ENCODE results near the gene KRABD2.
"Not testable (repeated sequence)": the region's sequence is repeated elsewhere in the genome, so short reads cannot be mapped to it uniquely, and the experiment has no call there.

Gene KRABD2

DNA sequence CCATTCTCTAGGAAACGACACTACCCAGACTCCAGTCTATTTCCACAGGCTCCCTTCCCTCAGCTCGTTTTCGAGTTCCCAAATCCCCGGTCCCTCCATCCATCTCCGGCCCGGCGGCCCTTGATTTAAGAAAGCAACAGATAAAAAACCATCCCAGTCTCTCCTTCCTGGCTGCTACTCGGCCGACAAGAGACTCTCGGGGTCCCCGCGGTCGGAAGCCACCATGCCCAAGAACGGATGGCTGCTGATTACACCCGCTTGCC, 6.3 kb upstream of the KRABD2 start:
- WGBS (ENCODE audit: insufficient coverage), result under 1% methylated on average over 15 of the region's 15 CpGs
- no peaks in the 10 kb centered on the region for H3K9me3 ChIP-seq (ENCODE audit: control insufficient read depth, insufficient read depth, low read length)
- H3K4me1 ChIP-seq (ENCODE audit: control insufficient read depth, insufficient read depth, low read length), result peaks cover 20% of the 10 kb centered on the region
- H3K27ac ChIP-seq (ENCODE audit: low read depth, low read length), result peak overlapping the region; percentile 57
- no peaks in the 10 kb centered on the region for H3K27me3 ChIP-seq (ENCODE audit: control insufficient read depth, insufficient read depth, low read length)
- no peak for DNase-seq (ENCODE audit: low read depth in 4 of 6, low spot score in 6 of 6)
- H3K36me3 ChIP-seq (ENCODE audit: control insufficient read depth, insufficient read depth, low read length), result peaks cover 20% of the 10 kb centered on the region
- peak overlapping the region; percentile 88 for H3K4me3 ChIP-seq (ENCODE audit: low read depth, low read length)

DNA sequence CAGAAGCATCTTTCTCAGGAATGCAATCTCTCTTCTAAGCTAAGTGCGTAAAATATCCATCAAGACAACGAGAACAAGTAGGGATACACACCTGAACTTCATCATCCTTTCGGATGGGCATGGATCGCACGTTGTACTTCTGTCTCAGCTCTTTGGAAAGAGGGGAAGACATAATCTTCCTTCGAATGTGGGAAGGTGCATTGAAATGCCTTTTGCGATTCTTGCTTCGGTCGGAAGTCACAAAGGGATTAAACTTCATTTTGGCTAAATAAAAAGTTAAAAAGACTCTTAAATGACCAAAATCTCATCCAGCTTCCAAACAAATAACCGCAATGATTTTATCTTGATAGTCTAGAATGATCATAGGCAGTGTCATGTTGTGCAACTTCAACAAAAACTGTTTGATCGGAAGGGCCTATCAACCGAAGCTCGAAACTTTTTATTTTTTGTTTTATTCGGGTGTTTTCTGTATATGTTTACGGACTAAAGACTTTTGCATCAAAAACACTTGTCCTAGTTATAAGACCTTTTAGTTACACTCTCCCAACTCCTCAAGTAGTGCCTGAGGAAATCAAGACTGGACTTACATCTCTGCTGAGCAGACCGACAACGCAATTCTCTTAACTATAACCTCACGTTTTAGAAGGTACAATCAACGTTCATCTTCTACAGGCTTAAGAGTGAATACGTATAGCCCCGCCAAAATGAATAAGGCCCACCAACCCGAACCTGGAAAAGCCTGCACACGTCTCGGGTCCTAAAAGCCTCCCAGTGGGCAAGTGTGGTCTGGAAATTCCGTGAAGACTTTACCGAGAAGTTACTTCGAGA, 5.8 kb upstream of the KRABD2 start:
- peak overlapping the region; percentile 88 for H3K4me3 ChIP-seq (ENCODE audit: low read depth, low read length)
- H3K4me1 ChIP-seq (ENCODE audit: control insufficient read depth, insufficient read depth, low read length), result peaks cover 20% of the 10 kb centered on the region
- no peaks in the 10 kb centered on the region for H3K27me3 ChIP-seq (ENCODE audit: control insufficient read depth, insufficient read depth, low read length)
- 22% methylated on average over 15 of the region's 27 CpGs for WGBS (ENCODE audit: insufficient coverage)
- H3K27ac ChIP-seq (ENCODE audit: low read depth, low read length), result peak overlapping the region; percentile 57
- peak in 2 of 6 donors; percentile 6 for DNase-seq (ENCODE audit: low read depth in 4 of 6, low spot score in 6 of 6)
- peaks cover 20% of the 10 kb centered on the region for H3K36me3 ChIP-seq (ENCODE audit: control insufficient read depth, insufficient read depth, low read length)
- no peaks in the 10 kb centered on the region for H3K9me3 ChIP-seq (ENCODE audit: control insufficient read depth, insufficient read depth, low read length)

DNA sequence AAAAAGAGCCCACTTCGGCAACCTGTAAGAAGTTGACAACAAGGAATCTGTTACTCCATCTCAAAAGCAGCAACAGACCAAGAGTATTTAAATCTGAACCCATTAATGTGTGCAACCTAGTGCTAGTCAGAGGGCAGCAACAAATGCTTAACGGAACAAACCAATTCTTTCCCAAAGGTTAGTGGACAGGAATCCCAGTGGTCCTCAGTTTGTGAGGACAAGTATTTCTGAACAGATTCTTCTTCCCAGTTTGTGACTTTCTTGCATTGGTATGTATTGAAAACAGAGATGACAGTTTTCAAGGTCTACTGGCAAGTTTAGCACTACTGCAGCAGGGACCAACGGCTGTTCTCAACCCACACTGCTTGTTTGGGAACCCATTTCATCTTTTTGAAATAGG, 3.5 kb upstream of the KRABD2 start:
- peaks cover 27% of the 10 kb centered on the region for H3K36me3 ChIP-seq (ENCODE audit: control insufficient read depth, insufficient read depth, low read length)
- peaks cover 34% of the 10 kb centered on the region for H3K4me1 ChIP-seq (ENCODE audit: control insufficient read depth, insufficient read depth, low read length)
- H3K27ac ChIP-seq (ENCODE audit: low read depth, low read length), result no peak overlapping the region
- no peaks in the 10 kb centered on the region for H3K9me3 ChIP-seq (ENCODE audit: control insufficient read depth, insufficient read depth, low read length)
- WGBS (ENCODE audit: insufficient coverage), result 100% methylated on average over 1 of the region's 3 CpGs
- H3K27me3 ChIP-seq (ENCODE audit: control insufficient read depth, insufficient read depth, low read length), result no peaks in the 10 kb centered on the region
- H3K4me3 ChIP-seq (ENCODE audit: low read depth, low read length), result no peak overlapping the region
- DNase-seq (ENCODE audit: low read depth in 4 of 6, low spot score in 6 of 6), result no peak

DNA sequence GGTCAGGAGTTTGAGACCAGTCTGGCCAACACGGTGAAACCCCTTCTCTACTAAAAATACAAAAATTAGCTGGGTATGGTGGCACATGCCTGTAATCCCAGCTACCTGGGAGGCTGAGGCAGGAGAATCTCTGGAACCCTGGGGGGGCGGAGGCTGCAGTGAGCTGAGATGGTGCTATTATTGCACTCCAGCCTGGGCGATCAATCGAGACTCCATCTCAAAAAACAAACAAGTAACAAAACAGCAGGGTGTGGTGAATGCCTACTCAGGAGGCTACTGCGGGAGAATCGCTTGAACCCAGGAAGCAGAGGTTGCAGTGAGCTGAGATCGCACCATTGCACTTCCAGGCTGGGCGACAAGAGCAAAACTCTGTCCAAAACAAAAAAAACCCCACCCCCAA, 1.6 kb upstream of the KRABD2 start:
- not testable (repeated sequence) for DNase-seq (ENCODE audit: low read depth in 4 of 6, low spot score in 6 of 6); H3K27me3 ChIP-seq (ENCODE audit: control insufficient read depth, insufficient read depth, low read length); H3K27ac ChIP-seq (ENCODE audit: low read depth, low read length); H3K9me3 ChIP-seq (ENCODE audit: control insufficient read depth, insufficient read depth, low read length); H3K4me3 ChIP-seq (ENCODE audit: low read depth, low read length)
- Histone ChIP-seq H3K36me3 (ENCODE audit: control insufficient read depth, insufficient read depth, low read length) (peaks cover 33% of the 10 kb centered on the region), H3K4me1 (ENCODE audit: control insufficient read depth, insufficient read depth, low read length) (peaks cover 29% of the 10 kb centered on the region)
- WGBS (ENCODE audit: insufficient coverage), result no CpG with 5 or more reads among the region's 8 CpGs

DNA sequence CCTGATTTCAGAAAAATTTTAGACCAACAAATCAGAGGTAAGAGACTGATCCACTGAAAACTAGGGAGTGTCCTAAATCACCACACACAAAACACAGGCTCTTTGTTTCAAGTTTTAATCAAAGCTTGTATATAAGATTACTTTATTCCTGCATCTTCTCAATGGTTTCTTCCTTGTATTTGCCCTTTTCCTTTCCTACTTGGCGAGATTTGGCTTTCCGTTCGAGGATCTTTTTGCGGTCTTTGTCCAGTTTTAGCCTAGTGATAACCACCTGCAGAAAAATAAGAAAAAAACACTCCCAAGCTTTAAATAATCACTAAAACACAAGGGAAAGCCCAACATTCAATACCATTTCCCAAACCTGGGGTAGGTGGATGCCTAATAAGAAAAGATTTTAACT, 918 bp upstream of the KRABD2 start:
- Histone ChIP-seq H3K36me3 (ENCODE audit: control insufficient read depth, insufficient read depth, low read length) (peaks cover 37% of the 10 kb centered on the region), H3K27ac (ENCODE audit: low read depth, low read length) (no peak overlapping the region), H3K4me1 (ENCODE audit: control insufficient read depth, insufficient read depth, low read length) (peaks cover 29% of the 10 kb centered on the region), H3K4me3 (ENCODE audit: low read depth, low read length) (no peak overlapping the region), H3K27me3 (ENCODE audit: control insufficient read depth, insufficient read depth, low read length) (no peaks in the 10 kb centered on the region), H3K9me3 (ENCODE audit: control insufficient read depth, insufficient read depth, low read length) (no peaks in the 10 kb centered on the region)
- 80% methylated on average over 3 of the region's 4 CpGs for WGBS (ENCODE audit: insufficient coverage)
- DNase-seq (ENCODE audit: low read depth in 4 of 6, low spot score in 6 of 6), result no peak

DNA sequence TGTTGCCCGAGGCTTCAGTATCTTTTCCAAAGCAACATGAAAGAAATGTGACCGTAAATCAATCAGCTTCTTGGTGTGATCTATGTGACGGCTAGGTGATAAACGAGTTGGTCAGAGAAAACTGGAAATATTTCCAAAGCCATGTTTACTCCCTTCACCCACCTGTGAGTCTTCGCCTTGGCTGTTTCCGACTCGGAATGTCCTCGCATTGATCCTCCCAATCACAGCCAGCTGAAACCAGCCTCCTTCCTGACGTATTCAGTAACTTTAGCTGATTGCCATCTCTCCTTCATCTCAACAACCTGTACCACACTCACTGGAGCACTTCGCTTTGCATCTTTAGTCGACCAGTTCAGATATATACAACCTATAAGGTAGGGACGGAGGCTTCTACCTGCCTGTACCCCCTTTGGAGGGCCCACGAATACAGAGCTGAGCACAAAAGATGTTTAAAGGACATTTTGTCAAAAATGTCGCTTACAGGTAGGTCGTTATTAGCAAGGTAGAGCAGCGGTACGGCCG, 705 bp downstream of the KRABD2 start:
- Histone ChIP-seq H3K9me3 (ENCODE audit: control insufficient read depth, insufficient read depth, low read length) (no peaks in the 10 kb centered on the region), H3K4me3 (ENCODE audit: low read depth, low read length) (peak overlapping the region; percentile 91), H3K4me1 (ENCODE audit: control insufficient read depth, insufficient read depth, low read length) (peaks cover 19% of the 10 kb centered on the region), H3K36me3 (ENCODE audit: control insufficient read depth, insufficient read depth, low read length) (peaks cover 35% of the 10 kb centered on the region), H3K27ac (ENCODE audit: low read depth, low read length) (peak overlapping the region; percentile 94), H3K27me3 (ENCODE audit: control insufficient read depth, insufficient read depth, low read length) (no peaks in the 10 kb centered on the region)
- WGBS (ENCODE audit: insufficient coverage), result 10% methylated on average over 7 of the region's 18 CpGs
- DNase-seq (ENCODE audit: low read depth in 4 of 6, low spot score in 6 of 6), result peak; percentile 11 to 79 (median 27)

DNA sequence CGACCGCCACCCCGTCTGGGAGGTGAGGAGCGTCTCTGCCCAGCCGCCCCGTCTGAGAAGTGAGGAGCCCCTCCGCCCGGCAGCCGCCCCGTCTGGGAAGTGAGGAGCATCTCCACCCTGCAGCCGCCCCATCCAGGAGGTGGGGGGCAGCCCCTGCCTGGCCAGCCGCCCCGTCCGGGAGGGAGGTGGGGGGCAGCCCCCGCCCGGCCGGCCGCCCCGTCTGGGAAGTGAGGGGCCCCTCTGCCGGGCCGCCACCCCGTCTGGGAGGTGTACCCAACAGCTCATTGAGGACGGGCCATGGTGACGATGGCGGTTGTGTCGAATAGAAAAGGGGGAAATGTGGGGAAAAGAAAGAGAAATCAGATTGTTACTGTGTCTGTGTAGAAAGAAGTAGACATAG, 2.6 kb downstream of the KRABD2 start:
- H3K4me3 ChIP-seq (ENCODE audit: low read depth, low read length); H3K9me3 ChIP-seq (ENCODE audit: control insufficient read depth, insufficient read depth, low read length); H3K27me3 ChIP-seq (ENCODE audit: control insufficient read depth, insufficient read depth, low read length); DNase-seq (ENCODE audit: low read depth in 4 of 6, low spot score in 6 of 6); H3K27ac ChIP-seq (ENCODE audit: low read depth, low read length): not testable (repeated sequence)
- peaks cover 19% of the 10 kb centered on the region for H3K4me1 ChIP-seq (ENCODE audit: control insufficient read depth, insufficient read depth, low read length)
- 97% methylated on average over 15 of the region's 26 CpGs for WGBS (ENCODE audit: insufficient coverage)
- peaks cover 34% of the 10 kb centered on the region for H3K36me3 ChIP-seq (ENCODE audit: control insufficient read depth, insufficient read depth, low read length)

DNA sequence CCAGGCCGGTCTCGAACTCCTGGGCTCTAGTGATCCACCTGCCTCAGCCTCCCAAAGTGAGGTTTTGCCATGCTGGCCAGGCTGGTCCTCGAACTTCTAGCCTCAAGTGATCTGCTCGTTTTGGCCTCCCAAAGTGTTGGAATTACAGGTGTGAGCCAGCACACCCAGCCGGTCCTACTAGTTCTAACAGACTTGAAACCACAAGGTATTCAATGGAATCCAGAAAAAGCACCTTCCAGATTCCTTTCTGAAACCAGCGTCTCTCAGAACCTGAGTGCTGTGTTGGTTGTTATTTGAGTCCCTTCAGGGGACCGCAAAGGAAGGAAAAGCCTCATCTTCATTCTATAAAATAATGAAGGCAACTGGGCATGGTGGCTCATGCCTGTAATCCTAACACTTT, 4.1 kb downstream of the KRABD2 start:
- H3K4me3 ChIP-seq (ENCODE audit: low read depth, low read length), result no peak overlapping the region
- H3K27ac ChIP-seq (ENCODE audit: low read depth, low read length), result no peak overlapping the region
- no peak for DNase-seq (ENCODE audit: low read depth in 4 of 6, low spot score in 6 of 6)
- peaks cover 32% of the 10 kb centered on the region for H3K36me3 ChIP-seq (ENCODE audit: control insufficient read depth, insufficient read depth, low read length)
- WGBS (ENCODE audit: insufficient coverage), result 100% methylated on average over 2 of the region's 7 CpGs
- no peaks in the 10 kb centered on the region for H3K9me3 ChIP-seq (ENCODE audit: control insufficient read depth, insufficient read depth, low read length)
- H3K27me3 ChIP-seq (ENCODE audit: control insufficient read depth, insufficient read depth, low read length), result no peaks in the 10 kb centered on the region
- peaks cover 19% of the 10 kb centered on the region for H3K4me1 ChIP-seq (ENCODE audit: control insufficient read depth, insufficient read depth, low read length)

DNA sequence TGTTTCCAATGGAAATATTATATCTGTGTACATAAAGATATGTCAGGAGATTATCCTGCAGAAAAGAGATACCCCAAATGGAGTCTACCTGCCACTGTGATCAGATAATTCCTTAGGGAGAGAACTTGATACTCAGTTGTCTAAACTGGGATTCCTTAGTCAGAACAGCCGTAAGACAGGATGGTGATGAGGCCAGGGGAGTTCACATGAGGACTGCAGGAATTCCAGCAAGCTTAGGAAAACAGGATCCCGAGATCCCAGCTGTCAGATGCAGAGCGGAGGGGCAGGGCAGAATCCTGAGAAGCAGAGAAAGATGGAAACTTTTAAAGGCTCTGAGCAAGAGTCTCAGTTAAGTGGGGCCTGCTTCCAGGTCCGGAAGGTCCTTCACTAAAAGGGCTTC, 4.7 kb downstream of the KRABD2 start:
- Histone ChIP-seq H3K27ac (ENCODE audit: low read depth, low read length) (no peak overlapping the region), H3K36me3 (ENCODE audit: control insufficient read depth, insufficient read depth, low read length) (peaks cover 34% of the 10 kb centered on the region)

DNA sequence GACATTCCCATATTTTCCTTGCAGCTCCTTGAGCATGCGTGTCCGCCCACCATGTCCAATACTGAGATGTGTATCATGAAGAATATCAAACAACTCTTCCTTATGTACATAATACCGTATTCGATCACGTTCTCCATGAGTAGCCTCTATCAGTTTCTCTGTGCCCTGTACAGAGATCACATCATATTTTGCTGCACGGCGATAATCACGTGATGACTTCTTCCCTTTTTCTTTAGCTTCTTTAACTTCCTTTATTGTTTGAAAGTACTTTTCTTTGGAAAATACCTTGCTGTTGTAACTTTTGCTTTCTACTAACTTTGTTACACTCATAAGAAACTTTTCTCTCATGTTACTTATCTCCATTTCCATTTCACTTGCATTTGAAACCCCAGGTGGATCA, 6.6 kb downstream of the KRABD2 start:
- Histone ChIP-seq H3K27me3 (ENCODE audit: control insufficient read depth, insufficient read depth, low read length) (no peaks in the 10 kb centered on the region), H3K27ac (ENCODE audit: low read depth, low read length) (no peak overlapping the region), H3K9me3 (ENCODE audit: control insufficient read depth, insufficient read depth, low read length) (no peaks in the 10 kb centered on the region), H3K4me1 (ENCODE audit: control insufficient read depth, insufficient read depth, low read length) (peaks cover under 1% of the 10 kb centered on the region), H3K4me3 (ENCODE audit: low read depth, low read length) (no peak overlapping the region), H3K36me3 (ENCODE audit: control insufficient read depth, insufficient read depth, low read length) (peaks cover 34% of the 10 kb centered on the region)
- 100% methylated on average over 3 of the region's 8 CpGs for WGBS (ENCODE audit: insufficient coverage)
- DNase-seq (ENCODE audit: low read depth in 4 of 6, low spot score in 6 of 6), result no peak

More for the DNA sequence above, 4.7 kb downstream of the KRABD2 start:
- Histone ChIP-seq H3K4me1 (ENCODE audit: control insufficient read depth, insufficient read depth, low read length) (peaks cover 17% of the 10 kb centered on the region), H3K4me3 (ENCODE audit: low read depth, low read length) (no peak overlapping the region), H3K27me3 (ENCODE audit: control insufficient read depth, insufficient read depth, low read length) (no peaks in the 10 kb centered on the region), H3K9me3 (ENCODE audit: control insufficient read depth, insufficient read depth, low read length) (no peaks in the 10 kb centered on the region)
- 95% methylated on average over 3 of the region's 4 CpGs for WGBS (ENCODE audit: insufficient coverage)
- DNase-seq (ENCODE audit: low read depth in 4 of 6, low spot score in 6 of 6), result no peak

Data from spinal cord (tissue), 9 donors.